ENCODE results near the gene GIPC3. TPM values are rescaled to one million over a fixed set of nuclear protein-coding genes. Genes with fewer than 3 reads are reported as not detected.
A peak's percentile ranks its signal among the peaks of the same experiment; 100 is the strongest.

The GIPC3 gene
- total and polyA plus RNA-seq, 2 experiments from 2014 or later: 0.48 to 0.59 TPM

DNA sequence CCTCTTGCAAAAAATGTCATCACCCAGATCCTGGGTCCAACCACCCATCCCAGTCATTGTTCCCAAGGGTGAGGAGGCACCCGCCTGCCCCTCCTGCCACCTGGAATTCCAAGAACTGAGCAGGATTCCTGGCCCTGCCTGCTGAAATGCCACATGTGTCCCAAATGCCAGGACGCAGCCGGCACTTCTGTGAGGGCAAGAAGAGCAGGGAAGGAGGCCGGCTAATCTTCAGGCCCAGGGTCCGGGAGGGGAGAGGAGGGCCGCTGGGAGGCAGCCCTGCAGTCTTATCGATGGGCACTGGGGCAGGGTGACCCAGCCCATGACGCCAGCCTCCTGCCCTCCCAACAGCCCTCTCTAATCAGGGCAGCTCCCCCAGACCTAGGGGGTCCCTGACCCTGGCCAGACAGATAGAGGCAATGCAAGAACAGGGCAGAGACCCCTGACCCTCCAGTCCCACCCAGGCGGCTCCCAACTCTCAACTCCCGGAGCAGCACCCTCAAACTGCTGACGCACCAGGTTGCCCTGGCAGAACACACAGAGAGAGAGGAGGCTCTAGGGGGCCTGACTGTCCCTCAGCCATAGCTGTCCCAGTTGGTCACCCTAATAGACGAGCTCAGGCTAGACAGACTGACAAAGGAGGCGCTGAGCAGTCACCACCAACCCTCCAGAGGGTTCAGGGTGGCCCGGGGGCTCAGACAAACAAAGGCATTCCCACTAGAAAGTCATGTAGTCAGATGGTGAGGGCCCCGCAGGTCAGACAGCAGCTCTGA, 29.4 kb upstream of the GIPC3 start:
- peak overlapping the region; percentile 85 for H3K4me3 Mint-ChIP-seq
- Histone ChIP-seq H4K20me1 (replicated peaks; ENCODE audit: insufficient read depth) (peaks cover 6% of the 10 kb centered on the region; the same call in 1 of the 2 replicates), H3K27me3 (ENCODE audit: insufficient read depth) (peaks cover 10% of the 10 kb centered on the region; the same call in 1 of the 2 replicates), H3K36me3 (ENCODE audit: insufficient read depth) (no peaks in the 10 kb centered on the region), H3K9me2 (ENCODE audit: insufficient read depth) (no peaks in the 10 kb centered on the region), H3K27ac (ENCODE audit: low read depth) (no peak overlapping the region), H2AFZ (no peak overlapping the region), H3F3A (replicated peaks; ENCODE audit: low read depth) (no peaks in the 10 kb centered on the region), H3K4me3 (peak overlapping the region; percentile 85; the same call in 1 of the 2 replicates), H3K4me2 (peak overlapping the region; percentile 86; the same call in 1 of the 2 replicates), H3K4me1 (ENCODE audit: insufficient read depth) (no peaks in the 10 kb centered on the region; the same call in 1 of the 2 replicates), H3K79me2 (replicated peaks; ENCODE audit: insufficient read depth) (peaks cover 18% of the 10 kb centered on the region)
- H3K36me3 Mint-ChIP-seq (ENCODE audit: low read depth): no peaks in the 10 kb centered on the region; the same call in 2 of the 3 replicates
- no peaks in the 10 kb centered on the region for H3K9me3 Mint-ChIP-seq
- no peak overlapping the region for H3K27ac Mint-ChIP-seq
- TF ChIP-seq POLR2AphosphoS5 (IDR thresholded peaks at IDR 0.05; ENCODE audit: low read depth) (no peak), ZNF331 (CRISPR knock-in tag; IDR thresholded peaks at IDR 0.05; ENCODE audit: low read depth) (no peak), JUNB (IDR thresholded peaks at IDR 0.05; ENCODE audit: unreplicated experiment) (no peak), STAT1 (IDR thresholded peaks at IDR 0.05; ENCODE audit: unreplicated experiment) (no peak), EZH2 (IDR thresholded peaks at IDR 0.05; ENCODE audit: low read depth, unreplicated experiment) (no peak), ZNF114 (CRISPR knock-in tag; IDR thresholded peaks at IDR 0.05) (no peak), NANOG (IDR thresholded peaks at IDR 0.05; ENCODE audit: borderline replicate concordance) (no peak), EZH2phosphoT487 (IDR thresholded peaks at IDR 0.05; ENCODE audit: unreplicated experiment) (no peak), CREB1 (CRISPR knock-in tag; IDR thresholded peaks at IDR 0.05; ENCODE audit: low read depth) (no peak)
- TF ChIP-seq, protein P1, sequence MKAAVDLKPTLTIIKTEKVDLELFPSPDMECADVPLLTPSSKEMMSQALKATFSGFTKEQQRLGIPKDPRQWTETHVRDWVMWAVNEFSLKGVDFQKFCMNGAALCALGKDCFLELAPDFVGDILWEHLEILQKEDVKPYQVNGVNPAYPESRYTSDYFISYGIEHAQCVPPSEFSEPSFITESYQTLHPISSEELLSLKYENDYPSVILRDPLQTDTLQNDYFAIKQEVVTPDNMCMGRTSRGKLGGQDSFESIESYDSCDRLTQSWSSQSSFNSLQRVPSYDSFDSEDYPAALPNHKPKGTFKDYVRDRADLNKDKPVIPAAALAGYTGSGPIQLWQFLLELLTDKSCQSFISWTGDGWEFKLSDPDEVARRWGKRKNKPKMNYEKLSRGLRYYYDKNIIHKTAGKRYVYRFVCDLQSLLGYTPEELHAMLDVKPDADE (IDR thresholded peaks at IDR 0.05): no peak
- TF ChIP-seq, protein P2, sequence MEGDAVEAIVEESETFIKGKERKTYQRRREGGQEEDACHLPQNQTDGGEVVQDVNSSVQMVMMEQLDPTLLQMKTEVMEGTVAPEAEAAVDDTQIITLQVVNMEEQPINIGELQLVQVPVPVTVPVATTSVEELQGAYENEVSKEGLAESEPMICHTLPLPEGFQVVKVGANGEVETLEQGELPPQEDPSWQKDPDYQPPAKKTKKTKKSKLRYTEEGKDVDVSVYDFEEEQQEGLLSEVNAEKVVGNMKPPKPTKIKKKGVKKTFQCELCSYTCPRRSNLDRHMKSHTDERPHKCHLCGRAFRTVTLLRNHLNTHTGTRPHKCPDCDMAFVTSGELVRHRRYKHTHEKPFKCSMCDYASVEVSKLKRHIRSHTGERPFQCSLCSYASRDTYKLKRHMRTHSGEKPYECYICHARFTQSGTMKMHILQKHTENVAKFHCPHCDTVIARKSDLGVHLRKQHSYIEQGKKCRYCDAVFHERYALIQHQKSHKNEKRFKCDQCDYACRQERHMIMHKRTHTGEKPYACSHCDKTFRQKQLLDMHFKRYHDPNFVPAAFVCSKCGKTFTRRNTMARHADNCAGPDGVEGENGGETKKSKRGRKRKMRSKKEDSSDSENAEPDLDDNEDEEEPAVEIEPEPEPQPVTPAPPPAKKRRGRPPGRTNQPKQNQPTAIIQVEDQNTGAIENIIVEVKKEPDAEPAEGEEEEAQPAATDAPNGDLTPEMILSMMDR (conservative IDR thresholded peaks at IDR 0.05; ENCODE audit: low read depth in 2 of 2): no peak
- TF ChIP-seq, protein P3, sequence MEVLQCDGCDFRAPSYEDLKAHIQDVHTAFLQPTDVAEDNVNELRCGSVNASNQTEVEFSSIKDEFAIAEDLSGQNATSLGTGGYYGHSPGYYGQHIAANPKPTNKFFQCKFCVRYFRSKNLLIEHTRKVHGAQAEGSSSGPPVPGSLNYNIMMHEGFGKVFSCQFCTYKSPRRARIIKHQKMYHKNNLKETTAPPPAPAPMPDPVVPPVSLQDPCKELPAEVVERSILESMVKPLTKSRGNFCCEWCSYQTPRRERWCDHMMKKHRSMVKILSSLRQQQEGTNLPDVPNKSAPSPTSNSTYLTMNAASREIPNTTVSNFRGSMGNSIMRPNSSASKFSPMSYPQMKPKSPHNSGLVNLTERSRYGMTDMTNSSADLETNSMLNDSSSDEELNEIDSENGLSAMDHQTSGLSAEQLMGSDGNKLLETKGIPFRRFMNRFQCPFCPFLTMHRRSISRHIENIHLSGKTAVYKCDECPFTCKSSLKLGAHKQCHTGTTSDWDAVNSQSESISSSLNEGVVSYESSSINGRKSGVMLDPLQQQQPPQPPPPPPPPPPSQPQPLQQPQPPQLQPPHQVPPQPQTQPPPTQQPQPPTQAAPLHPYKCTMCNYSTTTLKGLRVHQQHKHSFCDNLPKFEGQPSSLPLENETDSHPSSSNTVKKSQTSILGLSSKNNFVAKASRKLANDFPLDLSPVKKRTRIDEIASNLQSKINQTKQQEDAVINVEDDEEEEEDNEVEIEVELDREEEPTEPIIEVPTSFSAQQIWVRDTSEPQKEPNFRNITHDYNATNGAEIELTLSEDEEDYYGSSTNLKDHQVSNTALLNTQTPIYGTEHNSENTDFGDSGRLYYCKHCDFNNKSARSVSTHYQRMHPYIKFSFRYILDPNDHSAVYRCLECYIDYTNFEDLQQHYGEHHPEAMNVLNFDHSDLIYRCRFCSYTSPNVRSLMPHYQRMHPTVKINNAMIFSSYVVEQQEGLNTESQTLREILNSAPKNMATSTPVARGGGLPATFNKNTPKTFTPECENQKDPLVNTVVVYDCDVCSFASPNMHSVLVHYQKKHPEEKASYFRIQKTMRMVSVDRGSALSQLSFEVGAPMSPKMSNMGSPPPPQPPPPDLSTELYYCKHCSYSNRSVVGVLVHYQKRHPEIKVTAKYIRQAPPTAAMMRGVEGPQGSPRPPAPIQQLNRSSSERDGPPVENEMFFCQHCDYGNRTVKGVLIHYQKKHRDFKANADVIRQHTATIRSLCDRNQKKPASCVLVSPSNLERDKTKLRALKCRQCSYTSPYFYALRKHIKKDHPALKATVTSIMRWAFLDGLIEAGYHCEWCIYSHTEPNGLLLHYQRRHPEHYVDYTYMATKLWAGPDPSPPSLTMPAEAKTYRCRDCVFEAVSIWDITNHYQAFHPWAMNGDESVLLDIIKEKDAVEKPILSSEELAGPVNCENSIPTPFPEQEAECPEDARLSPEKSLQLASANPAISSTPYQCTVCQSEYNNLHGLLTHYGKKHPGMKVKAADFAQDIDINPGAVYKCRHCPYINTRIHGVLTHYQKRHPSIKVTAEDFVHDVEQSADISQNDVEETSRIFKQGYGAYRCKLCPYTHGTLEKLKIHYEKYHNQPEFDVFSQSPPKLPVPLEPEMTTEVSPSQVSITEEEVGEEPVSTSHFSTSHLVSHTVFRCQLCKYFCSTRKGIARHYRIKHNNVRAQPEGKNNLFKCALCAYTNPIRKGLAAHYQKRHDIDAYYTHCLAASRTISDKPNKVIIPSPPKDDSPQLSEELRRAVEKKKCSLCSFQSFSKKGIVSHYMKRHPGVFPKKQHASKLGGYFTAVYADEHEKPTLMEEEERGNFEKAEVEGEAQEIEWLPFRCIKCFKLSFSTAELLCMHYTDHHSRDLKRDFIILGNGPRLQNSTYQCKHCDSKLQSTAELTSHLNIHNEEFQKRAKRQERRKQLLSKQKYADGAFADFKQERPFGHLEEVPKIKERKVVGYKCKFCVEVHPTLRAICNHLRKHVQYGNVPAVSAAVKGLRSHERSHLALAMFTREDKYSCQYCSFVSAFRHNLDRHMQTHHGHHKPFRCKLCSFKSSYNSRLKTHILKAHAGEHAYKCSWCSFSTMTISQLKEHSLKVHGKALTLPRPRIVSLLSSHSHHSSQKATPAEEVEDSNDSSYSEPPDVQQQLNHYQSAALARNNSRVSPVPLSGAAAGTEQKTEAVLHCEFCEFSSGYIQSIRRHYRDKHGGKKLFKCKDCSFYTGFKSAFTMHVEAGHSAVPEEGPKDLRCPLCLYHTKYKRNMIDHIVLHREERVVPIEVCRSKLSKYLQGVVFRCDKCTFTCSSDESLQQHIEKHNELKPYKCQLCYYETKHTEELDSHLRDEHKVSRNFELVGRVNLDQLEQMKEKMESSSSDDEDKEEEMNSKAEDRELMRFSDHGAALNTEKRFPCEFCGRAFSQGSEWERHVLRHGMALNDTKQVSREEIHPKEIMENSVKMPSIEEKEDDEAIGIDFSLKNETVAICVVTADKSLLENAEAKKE (CRISPR knock-in tag; IDR thresholded peaks at IDR 0.05): no peak
- peaks cover 18% of the 10 kb centered on the region for H3K27me3 Mint-ChIP-seq (ENCODE audit: insufficient read depth, low read depth, poor library complexity)
- DNase-seq (ENCODE audit: low spot score) (no peak), ATAC-seq (no peak)
- H3K4me1 Mint-ChIP-seq: peaks cover 7% of the 10 kb centered on the region
